ENCODE data around the gene ESX1.
"Not testable (repeated sequence)": the region's sequence is repeated elsewhere in the genome, so short reads cannot be mapped to it uniquely, and the experiment has no call there.

ESX1 gene

DNA sequence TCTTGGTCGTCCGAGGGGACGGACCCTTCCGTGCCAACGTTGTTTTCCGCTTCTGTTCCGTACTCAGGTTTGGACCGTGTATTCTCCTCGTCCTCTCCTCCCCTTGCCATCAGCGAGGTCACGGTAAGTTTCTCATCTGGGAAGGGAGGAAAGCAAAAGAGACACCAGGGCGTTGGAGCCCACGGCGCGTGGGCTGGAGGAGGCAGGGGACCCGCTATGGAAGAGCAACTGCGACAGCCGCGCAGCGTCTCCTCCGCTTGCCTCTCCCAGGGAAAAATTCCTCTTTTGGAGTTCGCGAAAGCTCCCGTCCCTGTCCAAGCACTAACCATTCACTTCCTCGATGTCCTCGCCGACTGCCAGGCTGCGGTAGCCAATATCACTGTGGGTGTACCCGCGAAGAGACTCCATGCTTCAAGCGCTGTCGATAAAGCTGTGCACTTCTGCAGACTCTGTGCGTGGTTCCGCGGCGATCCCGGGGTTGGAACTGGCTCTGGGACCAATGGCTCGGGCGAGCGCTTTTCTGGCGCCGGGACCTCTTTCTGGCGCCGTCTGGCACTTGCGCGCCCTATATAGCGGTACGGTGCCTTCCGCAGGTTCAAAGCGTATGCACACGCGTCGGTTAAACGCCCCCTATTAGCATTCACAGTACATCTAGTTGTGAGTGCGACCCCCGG, at the start of gene ESX1:
ESX1 (minus strand) TSS at position 492 of the 674 bp plus-strand sequence; CDS start at position 408, 84 bp downstream.
- no peaks in the 10 kb centered on the region for H3K9me3 Mint-ChIP-seq
- H3K4me3 Mint-ChIP-seq: peak within 1 kb of the TSS; percentile 70
- no peak for ATAC-seq
- H3K27me3 Mint-ChIP-seq: peaks cover 20% of the 10 kb centered on the region
- no peaks in the 10 kb centered on the region for H3K36me3 Mint-ChIP-seq
- H3K27ac Mint-ChIP-seq: no peak within 1 kb of the TSS
- peaks cover 7% of the 10 kb centered on the region for H3K4me1 Mint-ChIP-seq

DNA sequence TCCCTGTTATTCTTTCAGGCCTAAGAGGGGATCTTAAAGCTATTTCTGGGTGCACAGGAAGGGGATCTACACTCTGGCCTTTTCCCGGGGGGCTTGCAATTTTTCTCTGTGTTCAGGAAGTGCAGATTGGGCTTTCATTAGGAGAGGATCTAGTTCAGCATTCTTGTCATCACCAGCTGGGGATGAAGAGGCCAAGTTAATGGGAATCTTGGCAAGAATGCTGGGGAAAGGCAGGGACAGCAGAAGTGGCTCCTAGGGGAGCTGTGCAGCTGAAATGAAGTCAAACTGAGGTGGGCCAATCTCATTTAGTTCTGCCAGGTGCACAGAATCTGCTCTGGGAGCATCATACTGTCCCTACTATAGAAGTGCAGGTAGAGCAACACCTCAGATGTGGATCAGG, 40.9 kb upstream of the ESX1 start:
- Mint-ChIP-seq H3K27ac (no peak overlapping the region), H3K36me3 (no peaks in the 10 kb centered on the region), H3K4me1 (no peaks in the 10 kb centered on the region), H3K9me3 (no peaks in the 10 kb centered on the region), H3K4me3 (no peak overlapping the region), H3K27me3 (peaks cover 10% of the 10 kb centered on the region)
- no peak for ATAC-seq

DNA sequence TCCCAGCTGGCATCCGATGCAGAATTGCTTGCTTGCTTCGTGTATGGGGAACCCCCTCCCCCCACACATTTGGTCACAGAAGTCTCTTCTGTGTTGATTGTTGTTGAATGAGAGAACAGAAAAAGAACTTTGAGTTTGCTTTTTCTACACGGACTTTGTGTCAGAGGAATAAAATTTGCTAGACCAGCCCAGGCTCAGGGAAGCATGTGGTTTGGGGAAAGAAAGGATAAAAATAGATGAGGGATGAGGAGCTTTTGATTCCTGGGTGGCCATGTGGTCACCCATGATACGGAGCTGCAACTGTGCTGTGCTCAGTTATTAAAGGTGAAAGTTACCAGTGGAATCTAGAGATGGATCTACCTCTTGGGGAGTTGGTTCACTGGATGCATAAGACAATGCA, 34.2 kb upstream of the ESX1 start:
- H3K27ac Mint-ChIP-seq: no peak overlapping the region
- no peak overlapping the region for H3K4me3 Mint-ChIP-seq

DNA sequence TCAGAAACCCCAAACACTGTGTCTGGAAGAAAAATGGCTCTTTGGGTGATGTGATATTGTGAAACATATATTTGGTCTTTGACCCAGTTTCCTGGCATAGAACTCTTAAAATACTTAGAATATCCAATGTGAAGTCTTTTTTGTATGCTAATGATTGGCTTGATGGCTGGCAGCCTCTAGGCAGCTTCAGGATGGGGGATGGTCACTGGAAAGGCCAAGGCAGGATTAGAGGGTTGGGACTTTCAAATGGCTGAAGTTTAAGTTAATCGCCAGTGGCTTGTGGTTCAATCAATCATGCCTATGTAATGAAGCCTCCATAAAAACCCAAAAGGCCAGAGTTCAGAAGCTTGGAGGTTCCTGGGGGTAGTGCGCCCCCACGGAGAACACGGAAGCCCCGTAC, 33.5 kb upstream of the ESX1 start:
- H3K9me3 Mint-ChIP-seq: no peaks in the 10 kb centered on the region
- ATAC-seq: no peak
- H3K4me1 Mint-ChIP-seq: no peaks in the 10 kb centered on the region
- peaks cover 11% of the 10 kb centered on the region for H3K27me3 Mint-ChIP-seq
- H3K4me3 Mint-ChIP-seq: no peak overlapping the region
- no peak overlapping the region for H3K27ac Mint-ChIP-seq
- H3K36me3 Mint-ChIP-seq: no peaks in the 10 kb centered on the region

More for the DNA sequence above, 34.2 kb upstream of the ESX1 start:
- ATAC-seq: no peak
- Mint-ChIP-seq H3K4me1 (no peaks in the 10 kb centered on the region), H3K9me3 (no peaks in the 10 kb centered on the region), H3K36me3 (no peaks in the 10 kb centered on the region), H3K27me3 (peaks cover 11% of the 10 kb centered on the region)

DNA sequence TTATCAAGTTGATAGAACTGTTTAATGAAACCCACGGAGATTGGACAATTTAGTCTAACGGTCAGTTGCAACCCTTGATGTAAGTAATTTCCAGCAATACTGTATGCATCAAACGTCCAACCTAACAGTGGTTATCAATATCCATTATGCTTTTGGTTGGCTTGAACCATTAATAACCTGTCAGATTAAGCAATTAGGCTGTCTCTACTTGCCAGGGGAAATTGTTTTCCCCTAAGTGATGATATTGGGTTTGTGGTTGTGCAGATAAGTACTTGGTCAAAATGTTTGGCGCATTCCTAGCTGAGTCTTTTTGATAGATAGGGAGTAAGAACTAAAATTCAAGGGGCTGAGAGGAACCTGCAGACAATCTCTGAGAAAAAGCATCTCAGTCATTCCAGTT, 30.5 kb upstream of the ESX1 start:
- Mint-ChIP-seq H3K4me1 (no peaks in the 10 kb centered on the region), H3K36me3 (no peaks in the 10 kb centered on the region), H3K27ac (no peak overlapping the region), H3K27me3 (no peaks in the 10 kb centered on the region), H3K9me3 (no peaks in the 10 kb centered on the region), H3K4me3 (no peak overlapping the region)
- ATAC-seq: no peak

DNA sequence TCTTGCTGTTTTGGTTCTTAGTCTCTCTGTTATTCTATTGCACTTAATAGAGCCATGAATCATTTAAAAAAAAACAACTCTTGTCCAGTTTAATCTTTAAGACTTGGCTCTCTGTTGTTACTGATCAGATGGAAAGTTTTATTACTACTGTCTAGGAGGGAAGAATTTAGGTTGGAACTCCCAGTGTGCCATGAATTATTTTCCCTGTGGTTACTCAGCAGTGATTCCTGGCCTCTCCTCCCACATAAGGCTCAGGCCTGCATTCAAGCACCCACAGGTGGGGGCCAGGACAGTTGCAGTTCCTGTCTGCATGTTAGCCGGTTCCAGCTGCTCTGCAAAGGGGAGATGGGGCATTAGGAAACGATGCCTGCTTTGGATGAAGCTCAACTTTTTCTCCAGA, 29.8 kb upstream of the ESX1 start:
- Mint-ChIP-seq H3K36me3 (no peaks in the 10 kb centered on the region), H3K4me3 (no peak overlapping the region), H3K27ac (no peak overlapping the region), H3K27me3 (no peaks in the 10 kb centered on the region), H3K9me3 (no peaks in the 10 kb centered on the region), H3K4me1 (no peaks in the 10 kb centered on the region)
- ATAC-seq: no peak

DNA sequence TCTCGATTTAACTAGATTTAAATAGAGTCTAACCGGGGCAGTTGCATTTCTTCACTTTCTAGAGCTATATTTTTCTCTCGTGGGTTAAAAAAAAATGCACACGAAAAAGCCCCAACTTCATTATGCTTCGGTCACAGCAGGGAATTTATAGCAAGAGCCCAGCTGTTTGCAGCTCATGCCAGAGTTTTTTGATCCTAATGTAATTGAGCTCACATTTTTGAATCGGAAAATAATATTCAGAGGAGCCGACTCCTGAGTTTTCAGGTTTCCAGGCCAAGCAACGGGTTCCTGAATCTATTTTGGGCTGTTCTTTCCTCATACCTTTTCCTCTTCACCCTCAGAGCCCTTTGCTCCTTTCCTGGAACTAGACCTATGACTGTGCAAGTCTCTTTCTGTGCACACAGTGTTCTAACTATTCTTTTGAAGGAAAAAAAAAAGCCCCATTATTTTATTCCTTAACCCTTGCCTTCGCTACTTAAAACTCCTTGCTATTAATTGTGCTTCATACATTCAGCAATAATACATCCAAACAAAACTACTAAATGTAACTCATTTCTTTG, 27.5 kb upstream of the ESX1 start:
- Mint-ChIP-seq H3K36me3 (no peaks in the 10 kb centered on the region), H3K27me3 (peaks cover 7% of the 10 kb centered on the region)
- ATAC-seq: no peak

DNA sequence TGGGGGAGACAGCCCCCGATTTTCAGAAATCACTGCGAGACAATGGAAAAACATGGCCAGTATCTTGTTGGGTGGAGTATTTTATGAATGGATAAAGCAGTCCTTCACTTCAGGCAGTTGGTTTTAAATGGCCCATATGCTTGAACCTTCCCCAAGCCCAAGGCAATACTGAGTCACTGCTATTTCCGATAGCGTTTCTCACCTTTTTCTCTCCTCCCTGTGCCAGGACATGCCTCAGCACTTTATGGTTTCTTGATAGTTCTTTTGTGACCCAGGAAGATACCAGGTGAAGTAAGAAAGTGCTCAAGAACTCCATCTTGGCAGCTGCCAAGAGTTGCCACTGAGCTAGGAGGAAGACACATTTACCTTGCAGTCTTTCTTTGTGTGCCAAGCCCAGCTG, 26.8 kb upstream of the ESX1 start:
- H3K36me3 Mint-ChIP-seq: no peaks in the 10 kb centered on the region
- peaks cover 7% of the 10 kb centered on the region for H3K27me3 Mint-ChIP-seq
- ATAC-seq: no peak
- no peaks in the 10 kb centered on the region for H3K4me1 Mint-ChIP-seq
- H3K27ac Mint-ChIP-seq: no peak overlapping the region
- no peaks in the 10 kb centered on the region for H3K9me3 Mint-ChIP-seq
- H3K4me3 Mint-ChIP-seq: no peak overlapping the region

More for the DNA sequence above, 27.5 kb upstream of the ESX1 start:
- Mint-ChIP-seq H3K4me1 (no peaks in the 10 kb centered on the region), H3K4me3 (no peak overlapping the region), H3K27ac (no peak overlapping the region), H3K9me3 (no peaks in the 10 kb centered on the region)

DNA sequence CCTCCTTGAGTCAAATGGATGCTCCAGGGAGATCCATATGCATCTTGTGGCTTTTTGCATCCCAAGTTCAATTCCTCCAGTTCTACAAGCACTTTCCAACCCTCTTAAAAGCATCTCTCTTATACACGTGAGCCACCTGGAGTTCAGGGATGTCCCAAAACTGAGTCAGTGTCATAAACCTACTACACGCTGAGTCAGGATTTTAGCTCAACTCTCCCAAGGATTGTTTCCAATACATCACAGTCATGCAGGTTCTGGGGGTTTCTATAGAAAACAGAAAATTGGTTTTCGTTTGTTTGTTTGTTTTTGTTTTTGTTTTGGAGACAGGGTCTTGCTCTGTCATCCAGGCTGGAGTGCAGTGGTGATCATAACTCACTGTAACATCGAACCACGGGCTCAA, 25.9 kb upstream of the ESX1 start:
- Mint-ChIP-seq H3K9me3 (no peaks in the 10 kb centered on the region), H3K4me3 (no peak overlapping the region), H3K27ac (no peak overlapping the region), H3K4me1 (no peaks in the 10 kb centered on the region), H3K27me3 (peaks cover 7% of the 10 kb centered on the region), H3K36me3 (no peaks in the 10 kb centered on the region)
- no peak for ATAC-seq

DNA sequence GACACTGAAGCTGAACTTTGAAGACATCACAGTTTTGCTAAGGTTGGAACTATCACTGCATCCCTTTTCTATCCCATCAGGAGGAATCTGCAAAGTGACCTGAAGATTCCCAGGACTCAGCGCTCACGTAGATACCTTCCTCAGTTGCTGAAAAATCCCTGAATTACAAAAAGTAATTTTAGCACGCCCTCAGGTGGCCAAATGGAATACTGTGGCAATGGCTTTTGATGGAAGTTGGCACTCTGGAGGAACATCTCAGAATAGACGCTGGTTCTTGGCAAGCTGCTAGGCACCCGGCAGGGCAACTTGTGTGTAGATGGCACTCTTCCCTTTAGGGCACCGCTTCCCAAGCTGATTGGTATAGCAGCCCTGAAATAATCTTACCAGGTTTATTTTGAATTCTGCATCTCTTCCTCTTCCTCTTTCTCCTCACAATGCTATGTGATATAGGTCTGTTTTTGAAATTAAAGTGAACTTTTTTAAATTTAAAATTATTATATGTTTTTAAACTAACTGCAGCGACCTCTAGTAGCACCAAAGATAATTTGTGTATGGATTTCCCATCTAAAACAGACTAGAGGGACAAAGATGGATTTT, 16.3 kb upstream of the ESX1 start:
- H3K36me3 Mint-ChIP-seq: no peaks in the 10 kb centered on the region
- H3K27me3 Mint-ChIP-seq: no peaks in the 10 kb centered on the region
- ATAC-seq: no peak
- H3K4me1 Mint-ChIP-seq: no peaks in the 10 kb centered on the region
- H3K27ac Mint-ChIP-seq: no peak overlapping the region
- H3K4me3 Mint-ChIP-seq: no peak overlapping the region
- H3K9me3 Mint-ChIP-seq: no peaks in the 10 kb centered on the region

DNA sequence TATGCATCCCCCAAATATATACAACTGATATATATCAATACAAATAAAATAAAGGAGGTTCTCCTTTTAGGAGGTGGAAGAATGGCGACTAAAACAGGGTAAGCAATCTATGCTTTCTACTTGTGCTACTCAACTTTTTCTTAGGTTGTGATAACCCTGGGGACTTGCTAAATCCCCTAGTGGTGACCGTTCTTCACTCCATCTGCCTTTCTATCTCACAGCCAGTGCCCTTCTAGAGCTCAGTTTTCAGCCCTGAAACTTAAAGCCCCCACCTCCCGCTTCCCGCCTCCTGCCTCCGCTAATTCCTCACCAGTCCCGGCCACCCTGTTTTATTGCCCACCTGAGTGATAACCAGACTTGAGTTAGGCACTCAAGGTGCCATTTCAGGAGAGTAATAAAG, 15.5 kb upstream of the ESX1 start:
- Mint-ChIP-seq H3K4me1 (no peaks in the 10 kb centered on the region), H3K36me3 (no peaks in the 10 kb centered on the region), H3K27me3 (no peaks in the 10 kb centered on the region), H3K4me3 (no peak overlapping the region), H3K9me3 (no peaks in the 10 kb centered on the region), H3K27ac (no peak overlapping the region)
- ATAC-seq: no peak

DNA sequence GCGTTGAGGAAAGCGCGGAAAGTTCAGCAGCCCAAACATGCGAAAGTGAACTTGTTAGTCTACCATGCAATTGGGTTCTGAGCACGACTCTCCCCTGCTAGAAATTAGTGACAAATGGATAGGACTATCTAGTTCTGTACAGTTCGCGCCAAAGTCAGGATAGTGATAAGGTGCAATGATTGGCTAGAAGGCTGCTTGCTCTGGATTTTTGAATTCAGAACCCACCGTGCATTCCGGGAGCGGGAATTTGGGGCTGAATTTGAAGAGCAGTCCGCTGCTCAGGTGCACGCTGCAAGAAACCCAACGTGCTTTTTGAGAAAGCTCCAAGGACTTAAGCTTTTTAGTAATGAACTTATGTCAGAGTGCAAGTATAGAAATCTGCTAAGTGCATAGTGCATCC, 732 bp upstream of the ESX1 start:
- no peaks in the 10 kb centered on the region for H3K9me3 Mint-ChIP-seq
- peaks cover 20% of the 10 kb centered on the region for H3K27me3 Mint-ChIP-seq
- H3K4me3 Mint-ChIP-seq: no peak overlapping the region
- ATAC-seq: no peak
- H3K36me3 Mint-ChIP-seq: no peaks in the 10 kb centered on the region
- H3K4me1 Mint-ChIP-seq: peaks cover 7% of the 10 kb centered on the region
- no peak overlapping the region for H3K27ac Mint-ChIP-seq

DNA sequence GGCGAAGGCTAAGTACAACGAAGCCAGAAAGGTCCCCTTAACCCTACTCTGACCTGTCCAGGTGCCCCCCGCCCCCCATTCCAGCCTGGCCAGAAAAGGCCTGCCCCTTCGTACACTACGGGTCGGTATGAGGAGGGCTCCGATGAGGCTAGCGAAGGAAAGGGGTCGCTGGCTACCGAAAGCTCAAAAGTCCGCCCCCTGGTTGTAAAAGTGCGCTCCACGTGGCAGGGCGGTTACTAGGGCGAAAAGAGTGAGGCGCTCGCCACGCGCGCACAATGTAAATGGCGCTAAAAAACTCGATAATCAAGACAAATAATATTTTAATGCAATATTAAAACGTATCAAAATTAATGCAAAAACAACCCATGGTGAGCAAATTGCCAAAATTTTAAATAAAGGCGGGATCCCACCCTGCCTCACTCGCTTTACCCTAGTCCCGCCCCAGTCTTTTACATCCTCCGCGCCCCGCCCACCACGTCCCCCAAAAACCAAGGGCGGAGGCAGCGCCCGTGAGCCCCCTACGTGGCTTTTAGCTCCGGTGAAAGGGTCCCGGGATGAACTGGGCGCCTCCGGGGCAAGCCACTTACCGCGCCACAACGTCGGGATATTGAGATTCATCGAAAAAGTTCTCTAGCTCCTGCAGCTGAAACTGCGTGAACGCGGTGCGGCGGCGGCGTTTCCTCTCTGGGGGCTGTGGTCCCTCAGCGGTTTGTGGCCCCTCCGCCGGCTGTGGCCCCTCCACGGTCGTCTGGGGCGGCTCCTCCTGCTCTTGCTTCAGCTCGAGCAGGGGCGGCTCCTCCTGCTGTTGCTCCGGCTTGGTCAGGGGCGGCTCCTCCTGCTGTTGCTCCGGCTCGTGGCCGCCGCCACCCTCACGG, 929 bp downstream of the ESX1 start:
- Mint-ChIP-seq H3K4me1 (peaks cover 7% of the 10 kb centered on the region), H3K27me3 (peaks cover 20% of the 10 kb centered on the region), H3K27ac (no peak overlapping the region), H3K9me3 (no peaks in the 10 kb centered on the region), H3K36me3 (no peaks in the 10 kb centered on the region), H3K4me3 (peak overlapping the region; percentile 70)
- ATAC-seq: no peak

DNA sequence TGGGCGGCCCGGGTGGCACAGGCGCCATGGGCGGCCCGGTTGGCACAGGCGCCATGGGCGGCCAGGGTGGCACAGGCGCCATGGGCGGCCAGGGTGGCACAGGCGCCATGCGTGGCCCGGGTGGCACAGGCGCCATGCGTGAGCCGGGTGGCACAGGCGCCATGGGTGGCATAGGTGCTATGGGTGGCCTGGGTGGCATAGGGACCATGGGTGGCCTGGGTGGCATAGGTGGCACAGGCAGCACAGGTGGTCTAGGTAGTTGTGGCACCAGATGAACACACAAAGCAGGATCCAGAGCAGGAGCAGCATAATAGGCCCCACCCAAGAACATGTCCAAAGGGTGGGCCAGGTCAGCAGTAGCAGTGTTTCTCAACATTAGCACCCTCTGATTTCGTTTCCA, 4.3 kb downstream of the ESX1 start:
- peaks cover 12% of the 10 kb centered on the region for H3K27me3 Mint-ChIP-seq
- ATAC-seq: no peak
- H3K36me3 Mint-ChIP-seq: no peaks in the 10 kb centered on the region
- no peaks in the 10 kb centered on the region for H3K9me3 Mint-ChIP-seq
- peaks cover 7% of the 10 kb centered on the region for H3K4me1 Mint-ChIP-seq
- no peak overlapping the region for H3K27ac Mint-ChIP-seq
- no peak overlapping the region for H3K4me3 Mint-ChIP-seq

DNA sequence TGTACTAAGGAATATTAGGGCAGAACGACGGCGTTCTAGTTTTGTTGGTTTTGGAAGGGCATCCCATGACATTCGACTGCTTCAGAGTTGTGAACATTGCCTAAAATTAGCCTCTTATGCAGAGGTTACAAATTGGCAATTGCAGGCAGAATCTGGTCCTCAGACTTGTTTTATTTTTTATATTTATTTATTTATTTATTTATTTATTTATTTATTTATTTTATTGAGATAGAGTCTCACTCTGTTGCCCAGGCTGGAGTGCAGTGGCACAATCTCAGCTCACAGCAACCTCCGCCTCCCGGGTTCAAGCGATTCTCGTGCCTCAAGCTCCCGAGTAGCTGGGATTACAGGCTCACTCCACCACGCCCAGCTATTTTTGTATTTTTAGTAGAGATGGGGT, 24.7 kb downstream of the ESX1 start:
- not testable (repeated sequence) for H3K9me3 Mint-ChIP-seq, H3K36me3 Mint-ChIP-seq, H3K27me3 Mint-ChIP-seq, H3K4me3 Mint-ChIP-seq, H3K4me1 Mint-ChIP-seq, H3K27ac Mint-ChIP-seq, ATAC-seq
